ENCODE results near the gene GRIN2C.

GRIN2C gene

DNA sequence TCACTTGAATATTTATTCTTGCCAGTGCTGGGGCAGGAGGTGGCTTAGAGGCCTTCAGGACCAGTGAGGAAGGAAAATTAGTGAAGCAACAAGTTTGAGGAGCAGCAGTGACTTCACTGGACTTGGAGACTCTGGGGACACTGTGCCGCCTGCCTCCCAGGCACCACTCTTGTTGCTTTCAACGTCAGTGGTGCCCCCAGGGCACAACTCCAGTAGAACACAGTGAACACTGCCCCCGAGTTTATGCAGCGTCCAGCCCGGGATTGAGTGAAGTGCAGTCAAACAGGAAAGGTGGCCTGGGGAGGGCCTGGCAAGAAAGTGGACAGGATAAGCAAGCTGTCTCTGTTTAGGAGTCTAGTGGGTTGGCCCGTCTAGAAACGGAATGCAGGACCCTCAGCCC, 59.2 kb downstream of the GRIN2C start:
- H3K27me3 ChIP-seq (replicated peaks; ENCODE audit: insufficient read depth, low read length), result no peaks in the 10 kb centered on the region
- no peak overlapping the region for H2AFZ ChIP-seq (ENCODE audit: low read length)
- H3F3A ChIP-seq (ENCODE audit: insufficient read depth, low read length), result no peaks in the 10 kb centered on the region
- H3K27ac ChIP-seq (ENCODE audit: low read length), result no peak overlapping the region
- no peaks in the 10 kb centered on the region for H3K36me3 ChIP-seq (replicated peaks; ENCODE audit: insufficient read depth, low read length)
- H3K9ac ChIP-seq (ENCODE audit: low read length), result no peak overlapping the region
- H3K9me3 ChIP-seq (replicated peaks; ENCODE audit: insufficient read depth, low read length), result no peaks in the 10 kb centered on the region
- DNase-seq, result no peak
- no peaks in the 10 kb centered on the region for H3K9me2 ChIP-seq (replicated peaks; ENCODE audit: insufficient read depth, low read length)
- TF ChIP-seq EZH2 (optimal IDR thresholded peaks at IDR 0.05; ENCODE audit: low read depth, low read length) (no peak), EZH2phosphoT487 (IDR thresholded peaks at IDR 0.05; ENCODE audit: low read length) (no peak)
- TF ChIP-seq, protein P1, sequence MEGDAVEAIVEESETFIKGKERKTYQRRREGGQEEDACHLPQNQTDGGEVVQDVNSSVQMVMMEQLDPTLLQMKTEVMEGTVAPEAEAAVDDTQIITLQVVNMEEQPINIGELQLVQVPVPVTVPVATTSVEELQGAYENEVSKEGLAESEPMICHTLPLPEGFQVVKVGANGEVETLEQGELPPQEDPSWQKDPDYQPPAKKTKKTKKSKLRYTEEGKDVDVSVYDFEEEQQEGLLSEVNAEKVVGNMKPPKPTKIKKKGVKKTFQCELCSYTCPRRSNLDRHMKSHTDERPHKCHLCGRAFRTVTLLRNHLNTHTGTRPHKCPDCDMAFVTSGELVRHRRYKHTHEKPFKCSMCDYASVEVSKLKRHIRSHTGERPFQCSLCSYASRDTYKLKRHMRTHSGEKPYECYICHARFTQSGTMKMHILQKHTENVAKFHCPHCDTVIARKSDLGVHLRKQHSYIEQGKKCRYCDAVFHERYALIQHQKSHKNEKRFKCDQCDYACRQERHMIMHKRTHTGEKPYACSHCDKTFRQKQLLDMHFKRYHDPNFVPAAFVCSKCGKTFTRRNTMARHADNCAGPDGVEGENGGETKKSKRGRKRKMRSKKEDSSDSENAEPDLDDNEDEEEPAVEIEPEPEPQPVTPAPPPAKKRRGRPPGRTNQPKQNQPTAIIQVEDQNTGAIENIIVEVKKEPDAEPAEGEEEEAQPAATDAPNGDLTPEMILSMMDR (IDR thresholded peaks at IDR 0.05; ENCODE audit: low read length), result no peak
- H4K20me1 ChIP-seq (ENCODE audit: insufficient read depth, low read length), result no peaks in the 10 kb centered on the region
- no peaks in the 10 kb centered on the region for H3K4me1 ChIP-seq (ENCODE audit: low read length)
- H3K4me3 ChIP-seq (ENCODE audit: low read length), result no peak overlapping the region
- no peak overlapping the region for H3K4me2 ChIP-seq (ENCODE audit: low read depth, low read length)
- H3K79me2 ChIP-seq (ENCODE audit: low read length), result no peaks in the 10 kb centered on the region

GRCh38 chr17:74799097-74799496, 60.6 kb downstream of the GRIN2C start:
- TF ChIP-seq, protein P1 (IDR thresholded peaks at IDR 0.05; ENCODE audit: low read length), result no peak
- TF ChIP-seq EZH2phosphoT487 (IDR thresholded peaks at IDR 0.05; ENCODE audit: low read length) (no peak), EZH2 (optimal IDR thresholded peaks at IDR 0.05; ENCODE audit: low read depth, low read length) (no peak)
- H3K9me3 ChIP-seq (replicated peaks; ENCODE audit: insufficient read depth, low read length), result no peaks in the 10 kb centered on the region
- H3K4me3 ChIP-seq (ENCODE audit: low read length), result no peak overlapping the region
- no peaks in the 10 kb centered on the region for H4K20me1 ChIP-seq (ENCODE audit: insufficient read depth, low read length)
- H3K9me2 ChIP-seq (replicated peaks; ENCODE audit: insufficient read depth, low read length), result no peaks in the 10 kb centered on the region
- H3K27me3 ChIP-seq (replicated peaks; ENCODE audit: insufficient read depth, low read length), result no peaks in the 10 kb centered on the region
- no peak overlapping the region for H3K4me2 ChIP-seq (ENCODE audit: low read depth, low read length)
- H3K79me2 ChIP-seq (ENCODE audit: low read length), result no peaks in the 10 kb centered on the region
- no peaks in the 10 kb centered on the region for H3K36me3 ChIP-seq (replicated peaks; ENCODE audit: insufficient read depth, low read length)
- H3F3A ChIP-seq (ENCODE audit: insufficient read depth, low read length), result no peaks in the 10 kb centered on the region
- no peak for DNase-seq
- H2AFZ ChIP-seq (ENCODE audit: low read length), result no peak overlapping the region
- no peak overlapping the region for H3K9ac ChIP-seq (ENCODE audit: low read length)
- H3K4me1 ChIP-seq (ENCODE audit: low read length), result no peaks in the 10 kb centered on the region
- no peak overlapping the region for H3K27ac ChIP-seq (ENCODE audit: low read length)

DNA sequence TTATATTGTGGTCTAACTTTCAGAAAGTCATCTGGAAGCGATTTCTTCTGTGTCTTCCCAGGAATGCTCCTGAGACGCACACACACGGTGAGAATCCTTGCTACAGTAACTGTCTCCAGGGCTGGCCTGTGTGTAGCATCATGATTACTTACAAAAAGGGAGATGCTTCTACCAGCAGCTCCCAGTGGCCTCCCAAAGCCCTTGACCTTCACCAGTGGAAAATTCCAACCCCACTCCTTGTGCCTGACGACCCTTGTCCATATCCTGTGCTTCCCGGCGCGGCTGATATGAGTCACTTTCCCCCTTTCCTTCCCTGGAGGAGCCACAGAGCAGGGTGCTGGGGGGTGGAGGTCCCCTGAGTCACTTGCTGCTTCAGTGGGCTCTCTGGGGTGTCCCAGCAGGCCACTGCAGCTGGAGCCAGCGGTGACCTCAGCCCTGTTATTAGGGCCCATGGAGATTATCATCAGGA, 61.4 kb downstream of the GRIN2C start:
- no peaks in the 10 kb centered on the region for H3K9me2 ChIP-seq (replicated peaks; ENCODE audit: insufficient read depth, low read length)
- DNase-seq, result no peak
- H3K9me3 ChIP-seq (replicated peaks; ENCODE audit: insufficient read depth, low read length), result no peaks in the 10 kb centered on the region
- no peak overlapping the region for H2AFZ ChIP-seq (ENCODE audit: low read length)
- no peaks in the 10 kb centered on the region for H3K27me3 ChIP-seq (replicated peaks; ENCODE audit: insufficient read depth, low read length)
- H3F3A ChIP-seq (ENCODE audit: insufficient read depth, low read length), result no peaks in the 10 kb centered on the region
- no peak overlapping the region for H3K27ac ChIP-seq (ENCODE audit: low read length)
- H3K4me2 ChIP-seq (ENCODE audit: low read depth, low read length), result no peak overlapping the region
- no peaks in the 10 kb centered on the region for H3K79me2 ChIP-seq (ENCODE audit: low read length)
- H4K20me1 ChIP-seq (ENCODE audit: insufficient read depth, low read length), result no peaks in the 10 kb centered on the region
- no peaks in the 10 kb centered on the region for H3K36me3 ChIP-seq (replicated peaks; ENCODE audit: insufficient read depth, low read length)
- TF ChIP-seq EZH2 (optimal IDR thresholded peaks at IDR 0.05; ENCODE audit: low read depth, low read length), result no peak
- no peak for TF ChIP-seq EZH2phosphoT487 (IDR thresholded peaks at IDR 0.05; ENCODE audit: low read length)
- TF ChIP-seq, protein P1 (IDR thresholded peaks at IDR 0.05; ENCODE audit: low read length), result no peak
- H3K4me1 ChIP-seq (ENCODE audit: low read length), result no peaks in the 10 kb centered on the region
- no peak overlapping the region for H3K4me3 ChIP-seq (ENCODE audit: low read length)
- H3K9ac ChIP-seq (ENCODE audit: low read length), result no peak overlapping the region
